DOHH2 (cell line): ENCODE data around the gene PRPF39.

Experiments used
- H3F3A ChIP-seq: fragments of 200-600 bp; sonication (generic), shearing (Covaris generic); 2 replicates; pipeline ENCODE4 v1.6.0; 2016; ENCODE audit warnings: antibody characterized with exemption, mild to moderate bottlenecking; ENCODE audit not compliant: control insufficient read depth, insufficient read depth
- H3K27ac ChIP-seq: fragments of 200-600 bp; sonication (generic); 2 replicates; pipeline ENCODE4 v1.5.1; 2014; ENCODE audit warnings: low read depth, mild to moderate bottlenecking, low read length, moderate library complexity
- H3K27me3 ChIP-seq: fragments of 200-600 bp; sonication (generic); 2 replicates; pipeline ENCODE4 v1.6.1; 2014; ENCODE audit warnings: mild to moderate bottlenecking, low read length, mixed read lengths; ENCODE audit not compliant: control insufficient read depth
- H3K36me3 ChIP-seq: fragments of 200-600 bp; sonication (generic); 2 replicates; pipeline ENCODE4 v1.6.1; 2014; ENCODE audit warnings: mild to moderate bottlenecking, low read length, moderate library complexity, mixed read lengths; ENCODE audit not compliant: control insufficient read depth
- H3K4me1 ChIP-seq: fragments of 200-600 bp; sonication (generic); 2 replicates; pipeline ENCODE4 v1.6.1; 2014; ENCODE audit warnings: mild to moderate bottlenecking, low read length, mixed read lengths; ENCODE audit not compliant: control insufficient read depth
- H3K4me2 ChIP-seq: fragments of 200-600 bp; sonication (generic); 2 replicates; pipeline ENCODE4 v1.6.0; 2014; ENCODE audit warnings: mild to moderate bottlenecking, low read length, moderate library complexity
- H3K4me3 ChIP-seq: fragments of 200-600 bp; sonication (generic); 2 replicates; pipeline ENCODE4 v1.5.1; 2014; ENCODE audit warnings: mild to moderate bottlenecking, low read length, mixed read lengths
- H3K79me2 ChIP-seq: fragments of 200-600 bp; sonication (generic); 2 replicates; pipeline ENCODE4 v1.6.1; 2014; ENCODE audit warnings: mild to moderate bottlenecking, low read length, mixed read lengths; ENCODE audit not compliant: control insufficient read depth
- H3K9me2 ChIP-seq: fragments of 200-600 bp; sonication (generic); replicated peaks from 2 replicates; pipeline ENCODE4 v1.6.1; 2014; ENCODE audit warnings: mild to moderate bottlenecking, low read length, mixed read lengths; ENCODE audit not compliant: control insufficient read depth
- H3K9me3 ChIP-seq: fragments of 200-600 bp; sonication (generic); 2 replicates; pipeline ENCODE4 v1.6.1; 2014; ENCODE audit warnings: antibody characterized with exemption, low read length, mixed read lengths; ENCODE audit not compliant: control insufficient read depth, insufficient read depth
- H4K20me1 ChIP-seq: fragments of 200-600 bp; sonication (generic); 2 replicates; pipeline ENCODE4 v1.6.0; 2014; ENCODE audit warnings: low read depth, mild to moderate bottlenecking, antibody characterized with exemption, low read length, moderate library complexity; ENCODE audit not compliant: control insufficient read depth, insufficient read depth
- EZH2phosphoT487 ChIP-seq: fragments of 200-600 bp; sonication (generic); IDR thresholded peaks from 2 replicates; pipeline ENCODE4 v1.6.1; 2017; ENCODE audit warnings: borderline replicate concordance, mild to moderate bottlenecking, antibody characterized with exemption, low read length, moderate library complexity, mixed read lengths
- TF ChIP-seq, protein P1 (sequence below): fragments of 200-600 bp; sonication (generic); IDR thresholded peaks from one replicate; pipeline ENCODE4 v1.5.1; 2014; ENCODE audit warnings: antibody characterized with exemption, mild to moderate bottlenecking, low read depth, low read length; ENCODE audit not compliant: poor library complexity, severe bottlenecking

The PRPF39 gene

DNA sequence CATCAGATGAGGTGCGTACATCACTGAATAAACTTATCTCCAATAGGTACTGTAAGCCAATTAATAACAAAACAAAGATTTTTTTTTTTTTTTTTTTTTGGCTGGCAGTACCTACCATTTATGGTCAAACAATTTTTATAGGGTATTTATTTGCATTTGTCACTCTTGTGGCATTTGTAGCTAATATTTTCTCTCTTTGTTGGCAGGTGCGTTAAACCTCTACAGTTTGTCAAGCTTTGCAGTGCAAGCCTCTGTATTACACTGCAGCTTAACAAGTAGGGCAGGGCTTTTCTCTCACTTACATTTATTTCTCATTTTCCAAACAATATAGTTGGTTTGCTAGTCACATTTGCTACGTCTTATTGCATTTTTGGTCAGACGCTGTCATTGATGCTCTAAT, 12.3 kb downstream of the PRPF39 start:
- TF ChIP-seq, protein P1, sequence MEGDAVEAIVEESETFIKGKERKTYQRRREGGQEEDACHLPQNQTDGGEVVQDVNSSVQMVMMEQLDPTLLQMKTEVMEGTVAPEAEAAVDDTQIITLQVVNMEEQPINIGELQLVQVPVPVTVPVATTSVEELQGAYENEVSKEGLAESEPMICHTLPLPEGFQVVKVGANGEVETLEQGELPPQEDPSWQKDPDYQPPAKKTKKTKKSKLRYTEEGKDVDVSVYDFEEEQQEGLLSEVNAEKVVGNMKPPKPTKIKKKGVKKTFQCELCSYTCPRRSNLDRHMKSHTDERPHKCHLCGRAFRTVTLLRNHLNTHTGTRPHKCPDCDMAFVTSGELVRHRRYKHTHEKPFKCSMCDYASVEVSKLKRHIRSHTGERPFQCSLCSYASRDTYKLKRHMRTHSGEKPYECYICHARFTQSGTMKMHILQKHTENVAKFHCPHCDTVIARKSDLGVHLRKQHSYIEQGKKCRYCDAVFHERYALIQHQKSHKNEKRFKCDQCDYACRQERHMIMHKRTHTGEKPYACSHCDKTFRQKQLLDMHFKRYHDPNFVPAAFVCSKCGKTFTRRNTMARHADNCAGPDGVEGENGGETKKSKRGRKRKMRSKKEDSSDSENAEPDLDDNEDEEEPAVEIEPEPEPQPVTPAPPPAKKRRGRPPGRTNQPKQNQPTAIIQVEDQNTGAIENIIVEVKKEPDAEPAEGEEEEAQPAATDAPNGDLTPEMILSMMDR: no peak
- TF ChIP-seq EZH2phosphoT487: no peak
- no peaks in the 10 kb centered on the region for H3K27me3 ChIP-seq
- H3K9me3 ChIP-seq: no peaks in the 10 kb centered on the region
- H3K27ac ChIP-seq: no peak overlapping the region
- no peak overlapping the region for H3K4me3 ChIP-seq
- H4K20me1 ChIP-seq: no peaks in the 10 kb centered on the region; the same call in 1 of the 2 replicates
- H3K79me2 ChIP-seq: peaks cover 74% of the 10 kb centered on the region
- H3K4me1 ChIP-seq: no peaks in the 10 kb centered on the region
- H3K9me2 ChIP-seq: no peaks in the 10 kb centered on the region
- peaks cover 9% of the 10 kb centered on the region for H3F3A ChIP-seq
- no peak overlapping the region for H3K4me2 ChIP-seq
- H3K36me3 ChIP-seq: peaks cover 81% of the 10 kb centered on the region

DNA sequence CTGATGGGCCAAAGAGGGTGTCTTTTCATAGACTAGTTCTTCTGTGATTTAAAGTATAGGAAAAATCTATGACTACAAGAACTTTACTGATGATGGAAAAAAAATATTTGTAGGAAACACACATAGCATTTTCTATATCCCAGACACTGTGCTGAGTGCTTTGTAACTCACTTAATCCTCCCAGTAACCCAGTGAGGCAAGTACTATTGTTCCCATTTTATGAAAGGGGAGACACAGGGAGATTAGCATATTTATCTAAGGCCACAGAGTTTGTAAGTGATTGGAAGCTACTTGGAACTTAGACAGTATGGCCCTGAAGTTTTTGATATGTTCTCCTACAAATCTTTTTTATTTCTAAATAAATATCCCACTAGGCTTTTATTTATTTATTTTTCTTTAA, 19.9 kb downstream of the PRPF39 start:
- H4K20me1 ChIP-seq: no peaks in the 10 kb centered on the region
- TF ChIP-seq EZH2phosphoT487: no peak
- TF ChIP-seq, protein P1: no peak
- H3K36me3 ChIP-seq: peaks cover 96% of the 10 kb centered on the region
- H3F3A ChIP-seq: peaks cover 3% of the 10 kb centered on the region; the same call in 1 of the 2 replicates
- H3K27me3 ChIP-seq: no peaks in the 10 kb centered on the region
- H3K79me2 ChIP-seq: peaks cover 20% of the 10 kb centered on the region
- no peak overlapping the region for H3K27ac ChIP-seq
- H3K9me3 ChIP-seq: no peaks in the 10 kb centered on the region
- H3K4me1 ChIP-seq: no peaks in the 10 kb centered on the region
- H3K9me2 ChIP-seq: no peaks in the 10 kb centered on the region
- H3K4me3 ChIP-seq: no peak overlapping the region
- H3K4me2 ChIP-seq: no peak overlapping the region

DNA sequence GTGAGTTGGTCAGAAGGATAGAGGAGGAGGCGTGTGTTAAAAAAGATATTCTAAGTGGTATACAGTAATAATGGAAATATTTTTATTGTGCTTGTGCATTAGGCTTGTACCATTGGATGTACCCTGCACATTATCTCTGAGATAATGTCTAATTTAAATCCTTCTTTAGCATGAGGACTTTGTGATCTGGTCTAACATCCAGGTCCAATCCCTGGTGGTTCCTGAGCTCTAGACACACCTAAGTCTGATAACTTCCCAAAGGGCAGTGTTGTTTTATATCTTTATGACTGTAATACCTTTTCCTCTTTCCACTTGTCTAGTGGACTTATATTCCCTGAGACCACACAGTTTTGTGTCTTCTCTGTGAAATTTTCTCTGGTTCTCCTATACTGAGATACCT, 20.6 kb downstream of the PRPF39 start:
- no peak overlapping the region for H3K27ac ChIP-seq
- no peaks in the 10 kb centered on the region for H4K20me1 ChIP-seq
- H3K9me3 ChIP-seq: no peaks in the 10 kb centered on the region
- peaks cover 15% of the 10 kb centered on the region for H3K79me2 ChIP-seq
- H3K36me3 ChIP-seq: peaks cover 96% of the 10 kb centered on the region
- H3F3A ChIP-seq: peaks cover 5% of the 10 kb centered on the region
- no peak overlapping the region for H3K4me3 ChIP-seq
- H3K4me2 ChIP-seq: no peak overlapping the region
- H3K9me2 ChIP-seq: no peaks in the 10 kb centered on the region
- no peak for TF ChIP-seq EZH2phosphoT487
- TF ChIP-seq, protein P1: no peak
- no peaks in the 10 kb centered on the region for H3K4me1 ChIP-seq
- no peaks in the 10 kb centered on the region for H3K27me3 ChIP-seq
